HG02981 (cell line): Measurements from ENCODE around the gene PHETA1.
"Not testable (repeated sequence)": the region's sequence is repeated elsewhere in the genome, so short reads cannot be mapped to it uniquely, and the experiment has no call there.

Experiments
- ATAC-seq: cut with Tn5 transposase; IDR thresholded peaks from one replicate; pipeline ENCODE4 v1.9.1; 2021; ENCODE audit warnings: mild to moderate bottlenecking, moderate library complexity; ENCODE audit not compliant: unreplicated experiment

PHETA1 gene

DNA sequence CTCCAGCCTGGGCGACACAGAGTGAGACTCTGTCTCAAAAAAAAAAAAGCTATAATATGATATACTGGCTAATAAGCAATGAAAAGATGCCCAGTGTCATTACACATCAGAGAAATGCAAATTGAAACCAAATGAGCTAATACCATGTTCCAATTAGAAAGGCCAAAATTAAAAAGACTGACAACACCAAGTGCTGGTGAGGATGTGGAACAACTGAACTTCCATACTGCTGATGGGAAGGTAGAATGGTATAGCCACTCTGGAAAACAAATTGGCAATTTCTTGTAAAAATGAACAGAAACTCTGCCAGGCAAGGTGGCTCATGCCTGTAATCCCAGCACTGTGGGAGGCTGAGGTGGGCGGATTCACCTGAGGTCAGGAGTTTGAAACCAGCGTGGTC, 8.5 kb upstream of the PHETA1 start:
- ATAC-seq: no peak

DNA sequence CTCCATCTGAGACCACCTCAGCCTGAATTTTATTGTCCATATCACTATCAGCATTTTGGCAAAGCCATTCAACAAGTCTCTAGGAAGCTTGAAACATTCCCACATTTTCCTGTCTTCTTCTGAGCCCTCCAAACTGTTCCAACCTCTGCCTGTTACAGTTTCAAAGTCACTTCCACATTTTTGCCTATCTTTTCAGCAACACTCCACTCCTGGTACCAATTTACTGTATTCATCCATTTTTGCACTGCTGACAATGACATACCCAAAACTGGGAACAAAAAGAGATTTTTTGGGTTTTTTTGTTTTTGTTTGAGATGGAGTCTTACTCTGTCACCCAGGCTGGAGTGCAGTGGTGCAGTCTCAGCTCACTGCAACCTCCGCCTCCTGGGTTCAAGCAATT, 4.3 kb upstream of the PHETA1 start:
- ATAC-seq: not testable (repeated sequence)

DNA sequence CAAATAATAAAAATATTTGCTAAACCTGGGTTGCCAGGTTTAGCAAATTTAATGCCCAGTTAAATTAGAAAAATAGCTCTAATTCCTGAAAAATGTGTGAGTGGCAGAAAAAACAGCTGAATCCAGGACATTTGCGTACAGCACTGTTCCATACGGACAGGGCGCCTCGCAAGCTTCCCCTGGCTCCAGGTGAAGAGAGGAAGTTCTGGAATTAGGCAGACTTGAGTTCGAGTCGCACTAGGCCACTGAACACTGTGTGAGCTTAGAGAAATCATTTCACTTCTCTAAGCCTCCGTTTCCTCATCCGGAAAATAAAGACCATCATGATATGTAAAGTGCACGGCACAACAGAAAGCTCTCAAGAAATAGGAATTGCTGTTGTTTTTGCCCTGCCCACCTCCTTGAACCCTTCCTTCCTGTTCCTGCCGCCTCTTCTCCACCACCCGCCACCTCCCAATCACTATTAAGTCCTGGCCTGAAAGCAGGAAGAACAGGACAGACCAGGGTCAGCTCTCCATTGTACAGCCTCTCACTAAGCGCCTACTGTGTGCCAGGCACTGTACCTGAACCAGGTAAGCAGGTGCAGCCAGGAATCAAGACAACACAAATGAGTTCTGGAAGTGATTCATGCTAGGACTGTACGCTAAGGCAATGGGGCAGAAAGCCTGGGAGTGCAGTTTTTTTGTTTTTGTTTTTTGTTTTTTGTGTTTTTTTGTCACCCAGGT, 763 bp upstream of the PHETA1 start:
- no peak for ATAC-seq

DNA sequence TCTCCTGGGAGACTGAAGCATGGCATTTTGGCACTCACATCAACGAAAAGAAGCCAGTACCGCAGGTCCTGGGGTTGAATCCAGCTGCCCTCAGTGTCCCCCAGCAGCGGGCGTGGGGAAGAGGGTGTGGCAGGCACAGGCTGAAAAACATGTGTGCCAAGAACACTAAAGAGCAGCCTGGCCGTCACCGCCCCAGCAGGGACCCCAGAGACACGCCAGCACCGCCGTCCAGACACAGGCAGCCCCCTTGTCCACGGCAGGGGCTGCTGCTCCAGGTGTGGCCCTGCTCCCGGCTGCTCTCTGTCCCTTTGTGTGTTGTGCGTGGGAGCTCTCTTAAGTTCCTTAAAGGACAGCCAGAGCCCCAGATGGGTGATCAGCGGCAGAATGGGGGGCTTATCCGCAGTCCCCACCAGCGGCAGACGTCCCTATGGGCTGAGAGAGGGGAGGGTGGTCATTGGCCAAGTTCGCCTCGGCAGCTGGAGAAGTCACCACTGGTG, 556 bp downstream of the PHETA1 start:
- no peak for ATAC-seq

DNA sequence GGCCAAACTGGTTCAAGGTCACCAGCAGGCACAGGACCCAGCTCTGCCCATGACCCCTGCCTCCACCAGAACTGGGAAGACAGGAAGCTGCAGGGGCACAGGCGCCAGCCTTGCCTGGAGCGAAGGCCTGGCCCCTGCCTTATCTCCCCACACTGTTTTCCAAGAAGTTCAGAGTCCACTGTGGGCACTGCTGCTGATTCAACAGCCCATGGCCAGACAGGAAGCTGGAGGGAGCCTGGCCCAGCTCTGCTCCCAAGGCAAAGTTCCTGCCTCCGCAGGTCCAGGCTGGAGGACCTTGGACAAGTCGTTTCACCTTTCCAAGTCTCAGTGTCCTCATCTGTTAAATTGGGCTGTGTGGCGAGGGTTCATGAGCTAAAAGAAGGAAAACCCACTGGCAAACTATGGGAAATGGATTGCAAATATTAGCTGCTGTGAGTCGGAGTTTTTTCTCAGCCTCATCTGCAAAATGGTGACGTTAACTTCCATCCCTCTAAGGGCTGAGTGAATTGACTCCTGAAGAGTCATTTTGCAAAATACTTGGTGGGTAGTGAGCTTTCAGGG, 1.2 kb downstream of the PHETA1 start:
- ATAC-seq: no peak

DNA sequence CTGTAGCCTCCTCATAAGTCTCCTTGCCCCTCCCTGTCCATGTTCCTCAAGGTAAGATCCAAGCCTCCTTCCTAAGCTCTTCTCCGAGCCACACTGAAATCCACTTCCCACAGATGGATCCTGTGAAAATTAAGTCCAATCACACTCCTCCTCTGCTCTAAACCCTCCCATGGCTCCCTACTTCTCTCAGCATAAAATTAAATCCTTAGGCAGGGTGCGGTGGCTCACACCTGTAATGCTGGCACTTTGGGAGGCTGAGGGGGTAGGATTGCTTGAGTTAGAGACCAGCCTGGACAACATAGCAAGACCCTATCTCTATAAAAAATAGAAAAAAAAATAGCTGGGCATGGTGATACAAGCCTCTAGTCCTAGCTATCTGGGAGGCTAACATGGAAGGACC, 2.3 kb downstream of the PHETA1 start:
- no peak for ATAC-seq

DNA sequence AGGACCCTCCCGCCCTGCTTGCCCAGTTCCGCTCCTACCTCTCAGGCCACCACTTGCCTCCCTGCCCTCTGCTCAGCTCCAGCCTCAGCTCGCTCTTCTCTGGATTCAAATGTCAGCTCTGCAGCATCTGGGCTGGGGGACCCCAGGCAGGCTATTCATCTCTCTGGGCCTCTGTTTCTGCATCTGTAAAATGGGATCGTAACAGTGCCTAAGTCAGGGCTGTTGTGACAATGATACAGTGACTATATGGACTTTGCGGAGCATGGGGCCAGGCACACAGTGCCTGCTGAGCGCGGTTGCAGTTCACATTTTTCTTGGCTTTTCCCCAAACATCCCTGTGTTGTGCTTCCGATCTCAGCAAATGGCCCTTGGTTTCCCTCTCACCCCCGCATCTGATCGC, 2.8 kb downstream of the PHETA1 start:
- ATAC-seq: no peak

DNA sequence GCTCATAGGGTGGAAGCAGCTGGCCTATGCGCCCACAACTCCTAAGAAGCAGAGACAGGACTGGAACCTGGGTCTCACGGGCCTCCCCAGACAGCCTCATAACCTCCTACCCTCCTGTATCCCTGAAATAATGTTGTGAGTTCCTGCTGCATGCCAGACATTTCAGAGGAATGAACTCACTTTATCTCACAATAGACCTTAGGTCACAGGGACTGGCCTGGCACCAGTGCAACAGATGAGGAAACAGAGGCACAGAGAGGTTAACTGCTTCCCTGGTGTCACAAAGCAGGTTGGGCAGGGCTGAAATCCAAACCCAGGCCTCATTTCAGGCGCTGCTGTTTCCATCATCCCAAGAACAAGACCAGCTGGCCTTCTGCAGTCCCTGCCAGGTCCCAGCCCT, 5.3 kb downstream of the PHETA1 start:
- no peak for ATAC-seq

DNA sequence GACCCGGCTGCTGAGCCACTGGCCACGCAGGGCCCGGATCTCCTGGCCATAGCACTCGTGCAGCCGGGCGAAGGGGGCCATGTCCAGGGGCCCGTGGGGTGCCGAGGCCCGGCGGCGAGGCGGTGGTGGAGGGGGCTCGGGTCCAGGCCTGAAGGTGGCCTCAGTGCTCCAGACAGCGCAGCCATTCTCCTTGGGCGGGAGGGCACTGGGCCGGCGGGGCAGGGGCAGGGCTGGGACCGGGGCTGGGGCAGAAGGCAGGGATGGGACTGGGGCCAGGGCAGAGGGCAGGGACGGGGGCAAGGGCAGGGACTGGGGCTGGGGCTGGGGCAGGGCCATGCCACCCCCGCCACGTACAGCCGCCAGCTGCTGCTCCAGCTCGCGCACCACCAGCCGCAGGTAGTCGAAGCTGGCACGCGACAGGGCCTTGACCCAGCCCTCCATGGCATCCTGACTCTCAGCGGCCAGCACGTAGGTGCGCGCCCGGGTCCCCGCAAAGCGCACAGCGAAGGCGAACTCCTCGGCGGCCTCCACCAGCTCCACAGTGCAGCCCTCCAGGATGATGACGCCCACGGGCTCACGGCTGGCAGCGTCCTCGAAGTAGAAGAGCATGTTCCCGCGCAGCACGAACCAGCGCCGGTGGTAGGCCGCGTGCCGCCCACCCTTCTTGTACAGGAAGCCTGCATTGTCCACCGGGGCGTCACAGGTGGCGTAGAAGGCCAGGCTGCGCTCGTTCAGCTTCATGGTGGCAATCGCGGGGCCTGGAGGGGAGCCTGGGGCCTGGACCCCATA, 6.0 kb downstream of the PHETA1 start:
- no peak for ATAC-seq

DNA sequence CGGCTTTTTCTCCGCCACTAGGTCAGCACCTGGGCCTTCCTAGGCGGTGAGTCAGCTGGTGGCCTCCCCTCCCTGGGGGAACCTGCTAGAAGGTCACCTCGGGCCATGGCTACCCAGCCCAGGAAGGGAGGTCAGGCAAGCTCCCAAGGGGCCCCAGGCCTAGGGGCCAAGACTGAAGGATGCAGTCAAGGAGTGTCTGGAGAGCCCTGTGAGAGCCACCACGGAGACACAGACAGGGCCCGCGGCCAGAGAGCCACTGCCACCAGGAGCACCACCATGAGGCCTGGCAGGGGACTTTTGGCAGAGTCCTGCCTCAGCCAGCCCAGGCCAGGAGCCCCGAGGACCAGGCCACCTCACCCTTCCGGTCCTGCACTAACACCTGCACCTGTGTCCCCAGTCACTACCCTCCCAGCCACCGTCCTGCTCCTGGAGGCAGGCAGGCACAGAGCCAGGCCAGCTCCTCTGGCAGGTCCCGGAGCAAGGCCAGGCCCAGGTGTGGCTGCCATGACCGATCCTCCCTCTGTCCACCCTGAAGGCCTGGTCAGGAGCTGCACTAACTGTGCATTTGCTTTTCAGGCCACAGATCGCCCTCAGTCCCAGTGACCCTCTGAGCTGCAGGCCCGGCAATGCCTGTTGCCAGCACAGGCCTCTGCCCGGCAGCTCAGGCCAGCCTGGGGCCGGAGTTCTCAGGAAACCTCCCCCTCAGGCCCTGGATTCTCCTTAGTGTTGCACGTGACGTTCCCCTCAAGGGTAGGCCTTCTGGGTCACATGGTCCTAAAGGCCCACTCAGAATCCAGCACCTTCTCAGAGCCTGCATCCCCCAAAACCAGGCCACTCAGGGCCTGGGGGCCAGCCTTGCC, 6.9 kb downstream of the PHETA1 start:
- no peak for ATAC-seq

DNA sequence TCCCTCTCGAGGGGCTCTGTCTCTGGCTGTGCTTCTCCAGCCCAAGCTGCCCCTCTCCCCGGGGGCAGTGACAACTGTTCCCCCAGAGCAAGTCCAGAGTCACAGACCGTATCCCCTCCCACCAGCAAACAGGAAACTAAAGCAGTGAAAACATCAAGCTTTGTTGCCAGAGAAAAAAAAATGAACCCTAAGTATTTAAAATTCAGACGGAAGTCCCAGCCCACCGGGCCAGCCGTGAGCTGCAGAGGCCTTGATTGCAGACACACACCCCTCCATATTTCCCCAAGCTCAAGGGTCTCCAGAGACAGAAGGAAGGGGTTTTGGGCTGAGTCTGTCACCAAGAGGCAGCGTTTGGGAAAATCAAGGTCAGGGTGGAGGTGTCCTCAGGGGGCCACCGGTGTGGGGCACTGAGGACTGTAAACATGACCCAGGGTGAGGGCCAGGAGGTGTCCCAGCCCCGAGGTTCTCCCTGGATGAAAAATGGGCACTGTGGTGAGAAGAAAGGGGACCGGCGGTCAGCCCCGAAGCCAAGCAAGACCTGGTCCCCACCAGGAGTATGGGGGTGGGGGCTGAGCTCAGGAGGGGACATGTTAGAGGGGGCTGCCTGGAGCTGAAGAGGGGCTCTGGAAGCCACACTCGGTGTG, 7.7 kb downstream of the PHETA1 start:
- ATAC-seq: no peak

DNA sequence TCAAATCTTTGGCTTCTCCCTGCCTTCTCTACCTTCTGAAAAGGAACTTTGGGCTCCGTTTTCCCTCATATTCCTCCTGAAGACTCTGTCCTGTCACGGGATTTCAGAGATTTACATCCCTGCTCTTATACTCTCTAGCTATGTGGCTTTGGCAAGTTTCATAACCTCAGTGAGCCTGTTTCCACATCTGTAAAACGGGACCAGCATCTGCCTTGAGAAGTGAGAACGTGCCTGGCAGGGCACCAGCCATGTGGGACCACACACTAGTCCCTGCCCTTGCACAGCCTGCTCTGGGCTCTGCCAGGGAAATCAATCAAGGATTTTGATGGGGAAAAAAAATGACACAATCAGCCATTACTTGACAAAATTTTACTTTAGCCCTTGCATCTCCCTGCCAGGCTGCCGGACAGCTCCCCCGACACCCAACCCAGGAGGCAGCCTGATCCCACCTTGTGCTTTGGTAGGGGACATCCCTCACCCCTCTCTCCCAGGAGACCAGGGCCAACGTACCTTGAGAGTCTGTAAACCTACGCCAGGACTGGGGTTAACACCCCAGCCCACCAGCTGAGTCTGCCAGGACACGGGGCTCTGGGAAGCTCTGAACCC, 8.5 kb downstream of the PHETA1 start:
- no peak for ATAC-seq

DNA sequence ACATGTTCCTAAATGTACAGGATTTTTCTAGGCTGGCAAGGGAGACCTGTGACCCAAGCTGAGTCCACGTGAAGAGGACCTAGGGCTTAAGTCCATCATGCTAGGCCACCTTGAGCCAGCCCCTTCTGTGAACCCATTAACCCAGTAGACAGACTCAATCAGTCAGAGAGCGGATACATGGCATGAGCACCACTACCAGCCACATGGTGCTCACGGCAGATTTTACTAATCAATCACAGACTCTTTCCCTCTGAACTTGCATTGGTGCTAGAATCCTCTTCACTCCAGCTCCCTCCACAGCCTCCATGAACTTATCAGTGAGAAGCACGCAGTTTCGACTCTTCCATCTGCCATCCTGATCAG, 9.0 kb downstream of the PHETA1 start:
- ATAC-seq: no peak

DNA sequence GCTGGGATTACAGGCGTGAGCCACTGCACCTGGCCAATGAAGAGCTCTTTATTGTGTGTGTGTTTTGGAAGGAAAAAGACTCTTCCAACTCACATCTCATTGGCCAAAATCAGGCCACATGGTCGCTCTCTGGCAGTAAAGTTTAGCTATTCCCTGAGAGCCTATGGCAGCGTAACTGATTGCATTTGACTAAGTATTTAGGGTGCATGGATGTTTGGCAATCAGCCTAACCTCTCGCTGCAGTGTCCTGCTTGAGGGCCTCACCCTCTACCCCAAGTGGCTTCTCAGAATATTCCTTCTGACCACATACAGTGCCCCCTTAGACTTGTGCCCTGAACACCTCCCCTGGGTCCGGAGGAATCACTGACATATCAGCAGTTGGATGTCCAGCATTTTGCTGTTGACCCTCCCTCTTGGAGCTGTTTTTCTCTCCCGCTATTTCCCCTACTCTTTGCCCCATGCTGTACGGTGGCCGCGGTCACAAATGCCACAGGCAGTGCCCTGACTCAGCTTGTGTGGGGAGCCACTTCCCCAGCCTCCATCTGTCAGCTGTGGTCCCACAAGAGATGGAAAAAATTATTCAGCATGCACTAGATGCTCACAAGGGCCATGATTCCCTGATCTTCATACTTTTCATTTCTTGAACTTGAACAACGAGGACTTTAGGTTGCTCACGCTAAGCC, 9.5 kb downstream of the PHETA1 start:
- ATAC-seq: no peak

DNA sequence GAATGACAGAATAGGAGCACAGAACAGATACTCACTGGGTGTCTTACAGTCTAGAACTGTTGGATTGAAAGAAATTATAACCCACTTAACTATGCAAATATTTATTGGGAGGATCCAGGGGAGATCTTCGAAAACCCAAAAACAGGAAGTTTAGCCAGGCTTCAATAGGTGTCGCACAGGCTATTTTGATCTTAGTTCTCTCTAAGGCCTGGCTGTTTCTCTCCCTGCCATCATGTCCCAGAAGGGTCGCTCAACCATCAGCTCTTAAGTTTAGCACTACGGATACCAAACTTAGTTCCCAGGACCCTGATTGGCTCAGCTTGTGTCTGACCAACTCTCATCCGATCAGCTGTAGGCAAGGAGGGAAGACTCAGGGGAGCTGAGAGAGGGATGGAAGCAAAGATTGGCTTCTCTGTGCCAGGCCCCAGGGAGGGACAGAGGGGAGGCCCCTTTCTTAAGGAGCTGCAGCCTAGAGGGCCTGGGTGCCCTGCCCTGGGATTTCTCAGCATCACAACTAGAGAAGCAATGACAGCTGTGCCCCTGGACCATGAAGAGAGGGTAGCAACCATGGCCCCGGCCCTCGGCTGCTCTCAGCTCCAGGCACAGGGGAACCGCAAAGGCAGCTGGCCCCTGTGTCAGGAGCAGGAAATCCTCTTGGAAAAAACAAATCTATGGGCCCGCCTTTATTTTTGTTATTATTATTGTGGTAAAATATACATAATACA, 13.5 kb downstream of the PHETA1 start:
- ATAC-seq: no peak

DNA sequence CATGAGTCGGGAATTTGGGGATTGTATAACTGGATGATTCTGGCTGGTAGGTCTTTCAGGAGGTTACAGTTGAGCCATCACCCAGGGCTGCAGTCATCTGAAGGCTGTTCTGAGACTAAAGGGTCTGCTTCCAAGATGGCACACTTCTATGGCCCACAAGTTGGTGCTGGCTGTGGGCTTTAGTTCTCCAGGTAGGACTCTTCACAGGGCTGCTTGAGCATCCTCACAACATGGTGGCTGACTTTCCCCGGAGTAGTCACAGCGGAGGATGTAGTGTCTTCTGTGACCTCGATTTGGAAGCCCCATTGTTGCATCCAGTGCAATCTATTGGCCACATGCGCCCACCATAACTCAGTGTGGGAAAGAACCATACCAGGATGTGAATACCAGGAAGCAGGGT, 14.4 kb downstream of the PHETA1 start:
- ATAC-seq: no peak

DNA sequence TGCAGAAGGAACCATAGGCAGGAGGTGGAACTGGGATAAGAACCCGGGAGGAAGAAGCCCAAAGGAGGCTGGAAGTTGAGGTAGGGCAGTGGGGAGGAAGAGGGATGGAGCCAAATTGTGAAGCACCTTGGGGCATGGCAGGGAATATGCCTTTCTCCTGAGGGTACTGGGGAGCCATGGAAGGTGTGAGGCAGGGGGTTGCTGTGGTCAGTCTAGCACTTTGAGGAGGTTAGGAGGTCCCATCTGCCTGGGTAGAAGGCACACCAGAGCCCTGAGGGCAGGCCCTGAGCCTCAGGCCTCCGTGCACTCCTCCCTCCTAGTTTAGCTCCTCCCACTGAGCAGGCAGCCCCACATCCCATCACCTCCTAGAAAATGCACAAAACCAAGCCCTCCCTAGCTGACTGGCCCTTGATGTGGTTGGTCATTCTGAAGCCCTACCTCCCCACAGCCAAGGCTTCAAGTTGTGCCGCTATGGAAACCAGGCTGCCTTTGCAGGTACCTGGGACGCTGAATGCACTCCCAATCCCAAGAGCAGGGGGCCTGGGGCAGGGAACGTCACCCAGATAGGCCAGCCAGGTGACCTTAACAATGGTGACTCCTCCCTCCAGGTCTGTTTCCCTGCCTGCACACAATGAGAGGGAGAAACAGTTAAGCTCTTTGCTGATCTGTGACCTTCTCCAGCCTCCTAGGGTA, 15.1 kb downstream of the PHETA1 start:
- no peak for ATAC-seq

DNA sequence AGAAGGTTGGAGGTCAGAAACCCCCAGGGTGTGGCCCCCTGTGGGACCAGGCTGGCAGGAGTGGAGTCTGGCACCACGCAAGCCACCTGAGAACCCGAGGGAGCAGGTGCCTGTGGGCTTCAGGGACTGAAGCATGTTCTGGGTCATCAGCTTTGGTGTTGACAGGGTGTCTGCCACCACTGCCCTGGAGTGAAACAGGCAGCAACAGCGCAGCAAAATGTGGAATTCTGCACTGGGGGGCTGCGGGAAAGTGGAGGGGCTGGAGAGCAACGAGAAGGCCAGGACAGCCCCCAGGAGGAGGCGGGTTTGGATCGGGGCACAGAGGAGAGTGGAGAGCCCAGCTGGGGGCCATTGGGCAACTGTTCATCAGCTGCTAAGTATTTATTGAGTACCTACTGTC, 15.9 kb downstream of the PHETA1 start:
- no peak for ATAC-seq
